Measurements from ENCODE around the gene PRKD1.

The PRKD1 gene

GRCh38 chr14:29896354-29896821 lies 31.3 kb downstream of the PRKD1 start:
- Histone ChIP-seq H3K27ac (ENCODE audit: poor library complexity, severe bottlenecking) (no peak overlapping the region), H3K36me3 (ENCODE audit: low read depth) (no peaks in the 10 kb centered on the region), H3K9me3 (ENCODE audit: severe bottlenecking) (no peaks in the 10 kb centered on the region), H3K4me3 (ENCODE audit: severe bottlenecking) (no peak overlapping the region), H3K4me1 (ENCODE audit: insufficient read depth, poor library complexity, severe bottlenecking) (no peaks in the 10 kb centered on the region), H3K27me3 (ENCODE audit: insufficient read depth, poor library complexity, severe bottlenecking) (peaks cover 3% of the 10 kb centered on the region)
- ATAC-seq (ENCODE audit: low read depth) (no peak), DNase-seq (ENCODE audit: low spot score) (no peak)
- no peak for TF ChIP-seq CTCF (IDR thresholded peaks at IDR 0.05; ENCODE audit: poor library complexity, severe bottlenecking)

- ATAC-seq (ENCODE audit: low read depth) (no peak), DNase-seq (ENCODE audit: low spot score) (no peak)
- TF ChIP-seq CTCF (IDR thresholded peaks at IDR 0.05; ENCODE audit: poor library complexity, severe bottlenecking), result no peak
- Histone ChIP-seq H3K27me3 (ENCODE audit: insufficient read depth, poor library complexity, severe bottlenecking) (peaks cover 3% of the 10 kb centered on the region), H3K27ac (ENCODE audit: poor library complexity, severe bottlenecking) (no peak overlapping the region), H3K36me3 (ENCODE audit: low read depth) (no peaks in the 10 kb centered on the region), H3K9me3 (ENCODE audit: severe bottlenecking) (no peaks in the 10 kb centered on the region), H3K4me3 (ENCODE audit: severe bottlenecking) (no peak overlapping the region), H3K4me1 (ENCODE audit: insufficient read depth, poor library complexity, severe bottlenecking) (no peaks in the 10 kb centered on the region)
These were observed 32.0 kb downstream of the PRKD1 start for GRCh38 chr14:29895591-29896083.

GRCh38 chr14:29893989-29894388 lies 33.7 kb downstream of the PRKD1 start:
- TF ChIP-seq CTCF (IDR thresholded peaks at IDR 0.05; ENCODE audit: poor library complexity, severe bottlenecking), result no peak
- no peak for ATAC-seq (ENCODE audit: low read depth)
- H3K4me1 ChIP-seq (ENCODE audit: insufficient read depth, poor library complexity, severe bottlenecking), result no peaks in the 10 kb centered on the region
- H3K27ac ChIP-seq (ENCODE audit: poor library complexity, severe bottlenecking), result no peak overlapping the region
- peaks cover 3% of the 10 kb centered on the region for H3K27me3 ChIP-seq (ENCODE audit: insufficient read depth, poor library complexity, severe bottlenecking)
- H3K36me3 ChIP-seq (ENCODE audit: low read depth), result no peaks in the 10 kb centered on the region
- H3K9me3 ChIP-seq (ENCODE audit: severe bottlenecking), result no peaks in the 10 kb centered on the region
- H3K4me3 ChIP-seq (ENCODE audit: severe bottlenecking), result no peak overlapping the region
- no peak for DNase-seq (ENCODE audit: low spot score)

GRCh38 chr14:29892327-29892726 lies 35.3 kb downstream of the PRKD1 start:
- Histone ChIP-seq H3K27ac (ENCODE audit: poor library complexity, severe bottlenecking) (no peak overlapping the region), H3K4me3 (ENCODE audit: severe bottlenecking) (no peak overlapping the region), H3K4me1 (ENCODE audit: insufficient read depth, poor library complexity, severe bottlenecking) (no peaks in the 10 kb centered on the region), H3K27me3 (ENCODE audit: insufficient read depth, poor library complexity, severe bottlenecking) (peaks cover 3% of the 10 kb centered on the region), H3K36me3 (ENCODE audit: low read depth) (no peaks in the 10 kb centered on the region), H3K9me3 (ENCODE audit: severe bottlenecking) (no peaks in the 10 kb centered on the region)
- TF ChIP-seq CTCF (IDR thresholded peaks at IDR 0.05; ENCODE audit: poor library complexity, severe bottlenecking), result no peak
- DNase-seq (ENCODE audit: low spot score) (no peak), ATAC-seq (ENCODE audit: low read depth) (no peak)

GRCh38 chr14:29885988-29886387 lies 41.7 kb downstream of the PRKD1 start:
- no peak overlapping the region for H3K4me3 ChIP-seq (ENCODE audit: severe bottlenecking)
- DNase-seq (ENCODE audit: low spot score) (no peak), ATAC-seq (ENCODE audit: low read depth) (no peak)
- no peak for TF ChIP-seq CTCF (IDR thresholded peaks at IDR 0.05; ENCODE audit: poor library complexity, severe bottlenecking)
- no peaks in the 10 kb centered on the region for H3K9me3 ChIP-seq (ENCODE audit: severe bottlenecking)
- H3K36me3 ChIP-seq (ENCODE audit: low read depth), result no peaks in the 10 kb centered on the region
- no peak overlapping the region for H3K27ac ChIP-seq (ENCODE audit: poor library complexity, severe bottlenecking)
- H3K27me3 ChIP-seq (ENCODE audit: insufficient read depth, poor library complexity, severe bottlenecking), result no peaks in the 10 kb centered on the region
- H3K4me1 ChIP-seq (ENCODE audit: insufficient read depth, poor library complexity, severe bottlenecking), result no peaks in the 10 kb centered on the region

Data from RWPE2 (cell line).